Right ventricle myocardium inferior (tissue), 1 donor: Measurements from ENCODE around the gene ESRRG. TPM values are rescaled to one million over a fixed set of nuclear protein-coding genes. Genes with fewer than 3 reads are reported as not detected.
A peak's percentile ranks its signal among the peaks of the same experiment; 100 is the strongest.

Experiments
- ATAC-seq: fragments of 200-7000 bp; cut with Tn5 transposase; one replicate; pipeline ENCODE4 v1.9.1; 2020; ENCODE audit warnings: mild to moderate bottlenecking, moderate library complexity
- DNase-seq: peaks from one replicate; pipeline ENCODE4 v3.0.0; 2021; ENCODE audit errors: missing footprints
- intact Hi-C: fragments of 100-400 bp; cut with DNase I; formaldehyde crosslinking; loops from one replicate; pipeline ENCODE4 v1.11.0; 2022
- long read RNA-seq: library from polyadenylated mRNA; unstranded; transcript quantifications from one replicate; pipeline ENCODE4 v2.0.0, GENCODE V29; 2021
- total RNA-seq: library from RNA; stranded (reverse); fragmentation: NEBNext Ultra II Directional; extraction: Animal tissue kit (Norgen Biotek cat#: 25700); gene quantifications from one replicate; pipeline ENCODE4 v1.2.1, GENCODE V29; 2021
- donor health status: DM: no; HTN: yes; CAD: no; lungs with severe emphysema.

ESRRG gene
- 46.2 TPM for total RNA-seq
- long read RNA-seq, full-length matches to known transcripts: 4 of 11 reads
- long read RNA-seq, partial matches to known transcripts: 3 of 11 reads
- long read RNA-seq, other reads (novel, unspliced or antisense): 4 of 11 reads

GRCh38 chr1:216723274-216723780 is at the start of gene ESRRG:
Gene ESRRG, minus strand, starts transcription at chr1:216723429. Its CDS starts 130 bp downstream, at chr1:216723299.
- peak; percentile 81 for DNase-seq
- intact Hi-C loops: loop anchor here (5.0 kb wide), 1 partner anchor 106 kb away; no protein-coding TSS in a partner anchor
- ATAC-seq: peak; percentile 95

GRCh38 chr1:216771922-216772321 is 48.7 kb upstream of the ESRRG start:
- intact Hi-C loops: no loop called here

GRCh38 chr1:216766633-216767327 is 43.6 kb upstream of the ESRRG start:
- intact Hi-C loops: no loop called here
- no peak for ATAC-seq
- no peak for DNase-seq

More at GRCh38 chr1:216771922-216772321, 48.7 kb upstream of the ESRRG start:
- no peak for DNase-seq
- no peak for ATAC-seq

GRCh38 chr1:216765346-216766300 is 42.4 kb upstream of the ESRRG start:
- DNase-seq (no peak), ATAC-seq (peak; percentile 76)
- intact Hi-C loops: no loop called here

GRCh38 chr1:216758161-216758560 is 34.9 kb upstream of the ESRRG start:
- intact Hi-C loops: loop anchor here (10.0 kb wide), 1 partner anchor 577 kb away; no protein-coding TSS in a partner anchor
- DNase-seq (no peak), ATAC-seq (no peak)

GRCh38 chr1:216757110-216757509 is 33.9 kb upstream of the ESRRG start:
- DNase-seq (no peak), ATAC-seq (no peak)
- intact Hi-C loops: loop anchor here (10.0 kb wide), 1 partner anchor 578 kb away; no protein-coding TSS in a partner anchor

GRCh38 chr1:216750961-216751360 is 27.7 kb upstream of the ESRRG start:
- intact Hi-C loops: loop anchor here (2.0 to 10.0 kb wide), 3 partner anchors 64 to 584 kb away; no protein-coding TSS in a partner anchor
- ATAC-seq: no peak
- no peak for DNase-seq

GRCh38 chr1:216750031-216750627 is 26.9 kb upstream of the ESRRG start:
- ATAC-seq (peak; percentile 69), DNase-seq (no peak)
- intact Hi-C loops: loop anchor here (2.0 to 10.0 kb wide), 3 partner anchors 65 to 585 kb away; no protein-coding TSS in a partner anchor

GRCh38 chr1:216749232-216749631 is 26.0 kb upstream of the ESRRG start:
- intact Hi-C loops: loop anchor here (10.0 kb wide), 1 partner anchor 434 kb away; no protein-coding TSS in a partner anchor
- ATAC-seq (peak; percentile 59), DNase-seq (no peak)

- intact Hi-C loops: loop anchor here (10.0 kb wide), 1 partner anchor 428 kb away; no protein-coding TSS in a partner anchor
- ATAC-seq (no peak), DNase-seq (no peak)
Measured at GRCh38 chr1:216742625-216743024, 19.4 kb upstream of the ESRRG start.

- ATAC-seq: no peak
- no peak for DNase-seq
- intact Hi-C loops: loop anchor here (10.0 kb wide), 1 partner anchor 426 kb away; no protein-coding TSS in a partner anchor
Measured at GRCh38 chr1:216740331-216740730, 17.1 kb upstream of the ESRRG start.

GRCh38 chr1:216739793-216740192 is 16.6 kb upstream of the ESRRG start:
- ATAC-seq: no peak
- intact Hi-C loops: loop anchor here (10.0 kb wide), 1 partner anchor 425 kb away; no protein-coding TSS in a partner anchor
- no peak for DNase-seq

GRCh38 chr1:216732121-216732520 is 8.9 kb upstream of the ESRRG start:
- intact Hi-C loops: no loop called here
- DNase-seq: no peak
- ATAC-seq: no peak

- no peak for ATAC-seq
- intact Hi-C loops: no loop called here
- DNase-seq: no peak
Measured at GRCh38 chr1:216731562-216731961, 8.3 kb upstream of the ESRRG start.

- DNase-seq: no peak
- intact Hi-C loops: no loop called here
- no peak for ATAC-seq
Measured at GRCh38 chr1:216726435-216726834, 3.2 kb upstream of the ESRRG start.

GRCh38 chr1:216722821-216723220 is 408 bp downstream of the ESRRG start:
- DNase-seq (no peak), ATAC-seq (peak; percentile 56)
- intact Hi-C loops: loop anchor here (5.0 kb wide), 1 partner anchor 106 kb away; no protein-coding TSS in a partner anchor

GRCh38 chr1:216721863-216722262 is 1.4 kb downstream of the ESRRG start:
- peak; percentile 51 for ATAC-seq
- intact Hi-C loops: loop anchor here (5.0 kb wide), 1 partner anchor 105 kb away; no protein-coding TSS in a partner anchor
- DNase-seq: no peak

GRCh38 chr1:216721062-216721461 is 2.2 kb downstream of the ESRRG start:
- intact Hi-C loops: loop anchor here (5.0 kb wide), 1 partner anchor 104 kb away; no protein-coding TSS in a partner anchor
- ATAC-seq: no peak
- no peak for DNase-seq
